GM19238 (cell line): ENCODE results near the gene GHITM.
"Not testable (repeated sequence)": the region's sequence is repeated elsewhere in the genome, so short reads cannot be mapped to it uniquely, and the experiment has no call there.

Experiments used
- DNase-seq: peaks from one replicate; pipeline ENCODE4 v3.0.0; 2011; ENCODE audit warnings: low spot score; ENCODE audit not compliant: insufficient read length

GHITM gene

GRCh38 chr10:84139126-84140035 lies at the start of gene GHITM:
GHITM (plus strand) TSS chr10:84139509; CDS start chr10:84141501, 1,992 bp downstream.
- peak; percentile 70 for DNase-seq

- no peak for DNase-seq
Measured at GRCh38 chr10:84095811-84096497, 43.4 kb upstream of the GHITM start.

GRCh38 chr10:84097787-84098353 lies 41.4 kb upstream of the GHITM start:
- no peak for DNase-seq

- DNase-seq: no peak
Measured at GRCh38 chr10:84098667-84099066, 40.6 kb upstream of the GHITM start.

- DNase-seq: no peak
Measured at GRCh38 chr10:84101042-84101441, 38.3 kb upstream of the GHITM start.

- DNase-seq: no peak
Measured at GRCh38 chr10:84108797-84109196, 30.5 kb upstream of the GHITM start.

- DNase-seq: not testable (repeated sequence)
Measured at GRCh38 chr10:84109772-84110171, 29.5 kb upstream of the GHITM start.

- DNase-seq: not testable (repeated sequence)
Measured at GRCh38 chr10:84113468-84113867, 25.8 kb upstream of the GHITM start.

- no peak for DNase-seq
Measured at GRCh38 chr10:84114088-84114667, 25.1 kb upstream of the GHITM start.

GRCh38 chr10:84117204-84117603 lies 22.1 kb upstream of the GHITM start:
- DNase-seq: not testable (repeated sequence)

- DNase-seq: no peak
Measured at GRCh38 chr10:84117686-84118394, 21.5 kb upstream of the GHITM start.

- no peak for DNase-seq
Measured at GRCh38 chr10:84118395-84119006, 20.8 kb upstream of the GHITM start.

- DNase-seq: no peak
Measured at GRCh38 chr10:84123362-84123761, 15.9 kb upstream of the GHITM start.

GRCh38 chr10:84125910-84126784 lies 13.2 kb upstream of the GHITM start:
- DNase-seq: not testable (repeated sequence)

GRCh38 chr10:84126785-84127167 lies 12.5 kb upstream of the GHITM start:
- no peak for DNase-seq

- DNase-seq: no peak
Measured at GRCh38 chr10:84135836-84136235, 3.5 kb upstream of the GHITM start.

GRCh38 chr10:84137811-84138210 lies 1.5 kb upstream of the GHITM start:
- no peak for DNase-seq

GRCh38 chr10:84138478-84139125 lies 707 bp upstream of the GHITM start:
- DNase-seq: no peak

- DNase-seq: no peak
Measured at GRCh38 chr10:84140036-84140379, 699 bp downstream of the GHITM start.
